ENCODE measurements around the gene ZNF212. TPM values are rescaled to one million over a fixed set of nuclear protein-coding genes. Genes with fewer than 3 reads are reported as not detected.

Gene ZNF212
- total and polyA plus RNA-seq, 2 donors (not counting 3 experiments of a cell fraction or from before 2014, with no cell fraction given): 3.6 to 9.0 TPM

DNA sequence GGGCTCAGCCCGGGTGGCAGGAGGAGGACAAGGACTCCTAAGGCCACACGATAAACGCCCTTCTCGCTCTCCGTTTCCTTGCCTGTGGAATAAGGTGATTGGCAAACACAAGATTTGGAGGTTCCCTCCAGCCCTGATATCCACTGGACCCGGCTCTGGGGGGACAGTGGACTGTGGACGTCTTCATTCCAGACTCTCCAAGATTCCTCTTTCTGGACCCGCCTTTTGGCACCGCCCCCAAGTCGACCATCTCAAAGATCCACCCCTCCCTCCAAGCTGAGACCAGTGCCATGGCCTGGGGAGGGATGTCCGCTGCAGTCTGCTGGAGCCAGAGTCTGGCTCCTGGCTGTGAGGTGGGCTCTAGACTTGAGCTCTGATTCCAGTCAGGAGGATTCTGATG, 46.2 kb downstream of the ZNF212 start:
- dilution Hi-C loops (cut with MboI; ENCODE audit: extremely low pct_ligation_motif_present, low sequenced_read_pairs) (no loop called here), intact Hi-C loops (cut with micrococcal nuclease) (loop anchor here (1.0 to 10.0 kb wide), 3 partner anchors 23 to 339 kb away; partner anchors contain the start of genes ZNF212 and ZNF783)
- Histone ChIP-seq H3K27ac (ENCODE audit: insufficient read depth, low read depth, low read length) (no peak overlapping the region), H3K36me3 (ENCODE audit: control insufficient read depth in 2 of 2, extremely low read depth in 1 of 2, insufficient read depth in 2 of 2, low read length in 2 of 2) (peaks cover 0 to 3% of the 10 kb centered on the region in 2 experiments), H3K9me1 (replicated peaks; ENCODE audit: control insufficient read depth, extremely low read depth, insufficient read depth, low read length) (no peaks in the 10 kb centered on the region), H3K79me2 (ENCODE audit: control insufficient read depth, insufficient read depth, low read length) (no peaks in the 10 kb centered on the region), H4K20me1 (replicated peaks; ENCODE audit: control insufficient read depth, extremely low read depth, insufficient read depth, low read length) (no peaks in the 10 kb centered on the region), H3K9ac (replicated peaks; ENCODE audit: extremely low read depth, insufficient read depth, low read length) (peak overlapping the region; percentile 54), H3K4me2 (ENCODE audit: insufficient read depth, low read length) (peak overlapping the region; percentile 96), H3K27me3 (ENCODE audit: control insufficient read depth in 2 of 2, insufficient read depth in 2 of 2, low read length in 2 of 2) (no peaks in the 10 kb centered on the region), H2AFZ (ENCODE audit: low read depth, low read length) (peak overlapping the region; percentile 94), H3K4me3 (replicated peaks in 1 of 3; ENCODE audit: insufficient read depth in 1 of 3, low read depth in 1 of 3, low read length in 3 of 3) (peak overlapping the region; percentile 43 to 76 (median 73)), H3K9me3 (replicated peaks; ENCODE audit: control insufficient read depth, insufficient read depth, low read length) (no peaks in the 10 kb centered on the region), H3K4me1 (ENCODE audit: control insufficient read depth, extremely low read depth, insufficient read depth, low read length) (peaks cover 9% of the 10 kb centered on the region)
- DNase-seq (ENCODE audit: low read depth, low spot score) (peak; percentile 34), FAIRE-seq (no peak)
- CTCF ChIA-PET: interaction anchor here (0.6 to 2.1 kb wide), 6 partner anchors 11 to 314 kb away, joined by 3 to 19 read pairs (median 3); partner anchors contain the start of gene ZNF783
- TF ChIP-seq MYC (IDR thresholded peaks at IDR 0.05; ENCODE audit: low read depth, low read length) (no peak), GATA2 (IDR thresholded peaks at IDR 0.05; ENCODE audit: insufficient read depth, insufficient read length, low read depth, low read length) (no peak), POLR2AphosphoS5 (IDR thresholded peaks at IDR 0.05; ENCODE audit: insufficient read depth, low read depth, low read length) (no peak), EZH2 (IDR thresholded peaks at IDR 0.05; ENCODE audit: borderline replicate concordance, low read depth, low read length, severe bottlenecking) (no peak), FOS (IDR thresholded peaks at IDR 0.05; ENCODE audit: borderline replicate concordance, insufficient read depth, low read length) (no peak), JUN (IDR thresholded peaks at IDR 0.05; ENCODE audit: borderline replicate concordance, insufficient read depth, insufficient read length, low read depth) (no peak), POLR2A (IDR thresholded peaks at IDR 0.05; ENCODE audit: low read depth, low read length) (no peak)
- TF ChIP-seq, protein P1, sequence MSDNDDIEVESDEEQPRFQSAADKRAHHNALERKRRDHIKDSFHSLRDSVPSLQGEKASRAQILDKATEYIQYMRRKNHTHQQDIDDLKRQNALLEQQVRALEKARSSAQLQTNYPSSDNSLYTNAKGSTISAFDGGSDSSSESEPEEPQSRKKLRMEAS (IDR thresholded peaks at IDR 0.05; ENCODE audit: insufficient read depth, insufficient read length): no peak
- TF ChIP-seq, protein P2, sequence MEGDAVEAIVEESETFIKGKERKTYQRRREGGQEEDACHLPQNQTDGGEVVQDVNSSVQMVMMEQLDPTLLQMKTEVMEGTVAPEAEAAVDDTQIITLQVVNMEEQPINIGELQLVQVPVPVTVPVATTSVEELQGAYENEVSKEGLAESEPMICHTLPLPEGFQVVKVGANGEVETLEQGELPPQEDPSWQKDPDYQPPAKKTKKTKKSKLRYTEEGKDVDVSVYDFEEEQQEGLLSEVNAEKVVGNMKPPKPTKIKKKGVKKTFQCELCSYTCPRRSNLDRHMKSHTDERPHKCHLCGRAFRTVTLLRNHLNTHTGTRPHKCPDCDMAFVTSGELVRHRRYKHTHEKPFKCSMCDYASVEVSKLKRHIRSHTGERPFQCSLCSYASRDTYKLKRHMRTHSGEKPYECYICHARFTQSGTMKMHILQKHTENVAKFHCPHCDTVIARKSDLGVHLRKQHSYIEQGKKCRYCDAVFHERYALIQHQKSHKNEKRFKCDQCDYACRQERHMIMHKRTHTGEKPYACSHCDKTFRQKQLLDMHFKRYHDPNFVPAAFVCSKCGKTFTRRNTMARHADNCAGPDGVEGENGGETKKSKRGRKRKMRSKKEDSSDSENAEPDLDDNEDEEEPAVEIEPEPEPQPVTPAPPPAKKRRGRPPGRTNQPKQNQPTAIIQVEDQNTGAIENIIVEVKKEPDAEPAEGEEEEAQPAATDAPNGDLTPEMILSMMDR (IDR thresholded peaks at IDR 0.05; ENCODE audit: extremely low read depth in 1 of 2, insufficient read depth in 1 of 2, low read depth in 1 of 2, low read length in 2 of 2): no peak
- no TSS peak for BruUV-seq (replicated peaks)
- POLR2A ChIA-PET: no interaction called here
